ENCODE data around the gene CXCL6.

DNA sequence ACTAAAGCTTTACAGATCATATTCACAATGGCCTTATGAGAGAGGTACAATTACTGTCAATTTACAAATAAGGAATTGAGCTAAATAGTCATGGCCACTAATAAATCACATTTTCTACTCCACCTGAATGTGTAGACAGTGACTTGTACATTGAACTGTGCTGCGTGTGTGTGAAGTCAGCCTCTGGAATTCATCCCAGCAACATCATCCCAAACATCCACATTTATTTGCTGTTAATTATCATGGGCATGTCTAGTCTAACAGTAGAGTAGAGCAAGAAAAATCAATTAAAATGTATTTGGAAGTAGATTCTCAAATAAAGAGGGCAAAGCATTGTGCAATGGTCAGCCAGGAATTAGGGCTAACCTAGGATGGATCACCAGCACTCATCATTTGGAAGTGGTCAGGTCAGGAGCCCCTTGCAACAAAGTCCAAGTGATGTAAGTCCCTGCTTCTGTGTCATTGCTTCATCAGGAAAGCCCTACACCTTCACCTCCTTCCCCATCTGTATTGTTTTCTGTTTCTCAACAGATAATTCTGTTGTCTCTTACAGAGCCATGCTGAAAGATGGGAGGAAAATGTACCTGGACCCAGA, 11.8 kb downstream of the CXCL6 start:
- TF ChIP-seq EP300 (IDR thresholded peaks at IDR 0.05) = no peak
- no peak for TF ChIP-seq CTCF (IDR thresholded peaks at IDR 0.05)

All from tibial nerve (tissue), 4 donors.